ENCODE data around the gene IST1. TPM values are rescaled to one million over a fixed set of nuclear protein-coding genes. Genes with fewer than 3 reads are reported as not detected.

Gene IST1
- total RNA-seq, 1 experiment from 2014 or later, result 160 TPM

DNA sequence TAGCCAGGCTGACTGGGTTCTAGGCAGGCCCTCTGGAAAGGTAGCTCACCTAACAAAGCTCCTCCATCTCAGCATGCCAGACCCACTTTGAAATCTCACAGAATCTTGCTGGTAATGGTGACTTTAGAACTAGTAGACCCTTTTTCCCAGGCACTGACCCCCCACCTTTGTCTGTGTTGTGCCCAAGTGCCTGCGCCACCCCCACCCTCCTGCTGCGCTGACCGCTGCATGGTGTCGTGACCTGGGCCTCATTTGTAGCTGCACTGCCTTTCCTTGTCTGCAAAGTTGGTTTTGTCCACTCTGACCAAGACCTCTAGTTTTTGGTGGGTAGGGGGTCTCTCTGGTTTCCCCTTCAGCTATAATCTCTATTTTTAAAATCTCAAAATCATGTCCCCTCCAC, 42.8 kb upstream of the IST1 start:
- H3K27ac ChIP-seq (ENCODE audit: low read length), result peak overlapping the region; percentile 43; the same call in 1 of the 2 replicates
- no peaks in the 10 kb centered on the region for H3K27me3 ChIP-seq (ENCODE audit: low read length)
- H3K79me2 ChIP-seq (ENCODE audit: low read length), result peaks cover 45% of the 10 kb centered on the region
- no peak for DNase-seq
- no peak overlapping the region for H2AFZ ChIP-seq (ENCODE audit: low read length)
- H3K9me2 ChIP-seq (replicated peaks; ENCODE audit: insufficient read depth, low read length), result no peaks in the 10 kb centered on the region
- H3K36me3 ChIP-seq (ENCODE audit: insufficient read depth, low read length), result peaks cover 9% of the 10 kb centered on the region; the same call in 1 of the 2 replicates
- H3K9me3 ChIP-seq (ENCODE audit: low read length), result no peaks in the 10 kb centered on the region
- H4K20me1 ChIP-seq (ENCODE audit: insufficient read depth, low read depth, low read length), result peaks cover 10% of the 10 kb centered on the region; the same call in 1 of the 2 replicates
- peaks cover 29% of the 10 kb centered on the region for H3K4me1 ChIP-seq (ENCODE audit: low read length)
- peak overlapping the region; percentile 59 for H3K4me2 ChIP-seq (ENCODE audit: low read depth, low read length, poor library complexity, severe bottlenecking)
- no peak overlapping the region; the same call in 1 of the 2 replicates for H3K9ac ChIP-seq (ENCODE audit: low read length)
- peak overlapping the region; percentile 24; the same call in 1 of the 2 replicates for H3K4me3 ChIP-seq (ENCODE audit: low read length)

- no peaks in the 10 kb centered on the region for H3K9me3 ChIP-seq (ENCODE audit: low read length)
- H3K4me3 ChIP-seq (ENCODE audit: low read length), result no peak overlapping the region
- H3K9me2 ChIP-seq (replicated peaks; ENCODE audit: insufficient read depth, low read length), result no peaks in the 10 kb centered on the region
- H3K36me3 ChIP-seq (ENCODE audit: insufficient read depth, low read length), result peaks cover 3% of the 10 kb centered on the region; the same call in 1 of the 2 replicates
- H3K27me3 ChIP-seq (ENCODE audit: low read length), result no peaks in the 10 kb centered on the region
- peak; percentile 77 for DNase-seq
- H3K27ac ChIP-seq (ENCODE audit: low read length), result peak overlapping the region; percentile 43
- H2AFZ ChIP-seq (ENCODE audit: low read length), result no peak overlapping the region
- H4K20me1 ChIP-seq (ENCODE audit: insufficient read depth, low read depth, low read length), result peaks cover 10% of the 10 kb centered on the region; the same call in 1 of the 2 replicates
- no peak overlapping the region for H3K9ac ChIP-seq (ENCODE audit: low read length)
- peak overlapping the region; percentile 59 for H3K4me2 ChIP-seq (ENCODE audit: low read depth, low read length, poor library complexity, severe bottlenecking)
- H3K79me2 ChIP-seq (ENCODE audit: low read length), result peaks cover 39% of the 10 kb centered on the region
- H3K4me1 ChIP-seq (ENCODE audit: low read length), result peaks cover 26% of the 10 kb centered on the region
These were observed 41.9 kb upstream of the IST1 start for GRCh38 chr16:71853413-71853812.

GRCh38 chr16:71854369-71854948, 40.9 kb upstream of the IST1 start:
- peaks cover 36% of the 10 kb centered on the region for H3K79me2 ChIP-seq (ENCODE audit: low read length)
- no peak overlapping the region for H3K4me2 ChIP-seq (ENCODE audit: low read depth, low read length, poor library complexity, severe bottlenecking)
- H3K4me1 ChIP-seq (ENCODE audit: low read length), result peaks cover 26% of the 10 kb centered on the region
- H3K9me3 ChIP-seq (ENCODE audit: low read length), result no peaks in the 10 kb centered on the region
- H3K27ac ChIP-seq (ENCODE audit: low read length), result no peak overlapping the region
- H3K36me3 ChIP-seq (ENCODE audit: insufficient read depth, low read length), result no peaks in the 10 kb centered on the region; the same call in 1 of the 2 replicates
- no peaks in the 10 kb centered on the region for H3K9me2 ChIP-seq (replicated peaks; ENCODE audit: insufficient read depth, low read length)
- no peak for DNase-seq
- no peak overlapping the region for H3K9ac ChIP-seq (ENCODE audit: low read length)
- H4K20me1 ChIP-seq (ENCODE audit: insufficient read depth, low read depth, low read length), result peaks cover 10% of the 10 kb centered on the region; the same call in 1 of the 2 replicates
- no peak overlapping the region for H2AFZ ChIP-seq (ENCODE audit: low read length)
- H3K4me3 ChIP-seq (ENCODE audit: low read length), result no peak overlapping the region
- no peaks in the 10 kb centered on the region for H3K27me3 ChIP-seq (ENCODE audit: low read length)

GRCh38 chr16:71855937-71856662, 39.2 kb upstream of the IST1 start:
- Histone ChIP-seq H3K79me2 (ENCODE audit: low read length) (peaks cover 36% of the 10 kb centered on the region), H3K9me2 (replicated peaks; ENCODE audit: insufficient read depth, low read length) (no peaks in the 10 kb centered on the region), H3K36me3 (ENCODE audit: insufficient read depth, low read length) (no peaks in the 10 kb centered on the region; the same call in 1 of the 2 replicates), H4K20me1 (ENCODE audit: insufficient read depth, low read depth, low read length) (peaks cover 10% of the 10 kb centered on the region; the same call in 1 of the 2 replicates), H3K9ac (ENCODE audit: low read length) (no peak overlapping the region), H3K4me1 (ENCODE audit: low read length) (peaks cover 26% of the 10 kb centered on the region), H3K27ac (ENCODE audit: low read length) (no peak overlapping the region), H3K27me3 (ENCODE audit: low read length) (no peaks in the 10 kb centered on the region), H2AFZ (ENCODE audit: low read length) (no peak overlapping the region), H3K4me2 (ENCODE audit: low read depth, low read length, poor library complexity, severe bottlenecking) (no peak overlapping the region), H3K9me3 (ENCODE audit: low read length) (no peaks in the 10 kb centered on the region), H3K4me3 (ENCODE audit: low read length) (no peak overlapping the region)
- DNase-seq, result no peak

- Histone ChIP-seq H3K9me3 (ENCODE audit: low read length) (no peaks in the 10 kb centered on the region), H3K27ac (ENCODE audit: low read length) (no peak overlapping the region), H2AFZ (ENCODE audit: low read length) (no peak overlapping the region), H3K9ac (ENCODE audit: low read length) (no peak overlapping the region), H3K4me2 (ENCODE audit: low read depth, low read length, poor library complexity, severe bottlenecking) (no peak overlapping the region), H3K36me3 (ENCODE audit: insufficient read depth, low read length) (no peaks in the 10 kb centered on the region; the same call in 1 of the 2 replicates), H3K4me3 (ENCODE audit: low read length) (no peak overlapping the region), H4K20me1 (ENCODE audit: insufficient read depth, low read depth, low read length) (peaks cover 6% of the 10 kb centered on the region; the same call in 1 of the 2 replicates), H3K9me2 (replicated peaks; ENCODE audit: insufficient read depth, low read length) (no peaks in the 10 kb centered on the region), H3K27me3 (ENCODE audit: low read length) (no peaks in the 10 kb centered on the region), H3K4me1 (ENCODE audit: low read length) (no peaks in the 10 kb centered on the region), H3K79me2 (ENCODE audit: low read length) (peaks cover 11% of the 10 kb centered on the region; the same call in 1 of the 2 replicates)
- no peak for DNase-seq
These were observed 35.4 kb upstream of the IST1 start for GRCh38 chr16:71859762-71860521.

DNA sequence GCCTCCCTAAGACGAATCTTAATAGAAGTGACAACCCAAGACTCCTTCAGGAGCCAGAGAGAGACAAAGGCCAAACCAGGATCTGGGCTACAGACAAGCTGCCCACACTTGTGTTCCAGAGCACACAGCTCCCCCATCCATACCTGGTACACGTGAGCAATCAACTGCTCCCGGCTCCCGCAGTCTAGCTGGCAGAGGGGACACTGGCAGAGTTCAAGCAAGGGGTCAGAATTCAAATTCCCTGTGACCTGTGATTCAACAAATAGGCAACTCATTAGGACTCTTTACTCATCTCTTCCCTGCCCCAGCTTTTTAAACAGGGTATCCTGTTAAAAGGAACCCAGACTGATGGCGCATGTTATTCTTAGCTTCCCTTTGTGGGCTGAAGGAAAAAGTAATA, 31.3 kb upstream of the IST1 start:
- Histone ChIP-seq H3K9me3 (ENCODE audit: low read length) (no peaks in the 10 kb centered on the region), H4K20me1 (ENCODE audit: insufficient read depth, low read depth, low read length) (no peaks in the 10 kb centered on the region), H2AFZ (ENCODE audit: low read length) (no peak overlapping the region), H3K27ac (ENCODE audit: low read length) (no peak overlapping the region), H3K4me1 (ENCODE audit: low read length) (no peaks in the 10 kb centered on the region), H3K4me3 (ENCODE audit: low read length) (no peak overlapping the region), H3K36me3 (ENCODE audit: insufficient read depth, low read length) (no peaks in the 10 kb centered on the region; the same call in 1 of the 2 replicates), H3K9ac (ENCODE audit: low read length) (no peak overlapping the region), H3K9me2 (replicated peaks; ENCODE audit: insufficient read depth, low read length) (no peaks in the 10 kb centered on the region), H3K27me3 (ENCODE audit: low read length) (no peaks in the 10 kb centered on the region), H3K4me2 (ENCODE audit: low read depth, low read length, poor library complexity, severe bottlenecking) (no peak overlapping the region), H3K79me2 (ENCODE audit: low read length) (no peaks in the 10 kb centered on the region)
- no peak for DNase-seq

GRCh38 chr16:71865173-71865863, 30.0 kb upstream of the IST1 start:
- DNase-seq, result no peak
- no peaks in the 10 kb centered on the region; the same call in 1 of the 2 replicates for H3K36me3 ChIP-seq (ENCODE audit: insufficient read depth, low read length)
- no peak overlapping the region for H3K9ac ChIP-seq (ENCODE audit: low read length)
- H4K20me1 ChIP-seq (ENCODE audit: insufficient read depth, low read depth, low read length), result no peaks in the 10 kb centered on the region
- no peaks in the 10 kb centered on the region for H3K4me1 ChIP-seq (ENCODE audit: low read length)
- H3K79me2 ChIP-seq (ENCODE audit: low read length), result no peaks in the 10 kb centered on the region
- H3K27me3 ChIP-seq (ENCODE audit: low read length), result no peaks in the 10 kb centered on the region
- H3K27ac ChIP-seq (ENCODE audit: low read length), result no peak overlapping the region
- H3K4me2 ChIP-seq (ENCODE audit: low read depth, low read length, poor library complexity, severe bottlenecking), result no peak overlapping the region
- no peaks in the 10 kb centered on the region for H3K9me3 ChIP-seq (ENCODE audit: low read length)
- no peak overlapping the region for H3K4me3 ChIP-seq (ENCODE audit: low read length)
- no peaks in the 10 kb centered on the region for H3K9me2 ChIP-seq (replicated peaks; ENCODE audit: insufficient read depth, low read length)
- no peak overlapping the region for H2AFZ ChIP-seq (ENCODE audit: low read length)

Data from Karpas-422 (cell line).